ENCODE data around the gene RCAN1. TPM values are rescaled to one million over a fixed set of nuclear protein-coding genes. Genes with fewer than 3 reads are reported as not detected.

RCAN1 gene
- total RNA-seq, 1 donor from 2014 or later = 197 TPM

DNA sequence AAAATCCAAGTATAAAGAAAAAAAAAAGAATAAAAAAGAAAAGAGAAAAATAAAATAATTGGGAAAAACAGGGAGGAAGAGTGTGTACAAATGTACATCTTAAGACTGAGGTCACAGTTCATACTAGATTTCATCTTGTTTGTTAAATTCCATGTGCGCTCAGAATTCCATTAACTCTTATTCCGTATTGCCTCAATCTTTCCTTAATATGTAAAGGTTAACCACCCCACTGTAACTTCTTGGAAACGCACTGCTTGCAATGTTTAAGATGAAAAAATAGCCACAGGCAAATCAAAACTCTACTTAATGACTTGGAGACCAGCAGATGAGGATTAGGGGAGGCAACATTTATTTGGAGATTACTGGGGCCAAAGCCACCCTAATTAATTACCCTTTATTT lies 79.0 kb downstream of the RCAN1 start:
- Histone ChIP-seq H3K36me3 (ENCODE audit: insufficient read depth, low read length) (no peaks in the 10 kb centered on the region), H3K9me3 (ENCODE audit: insufficient read depth, low read depth, low read length) (no peaks in the 10 kb centered on the region), H4K20me1 (ENCODE audit: insufficient read depth, low read length) (no peaks in the 10 kb centered on the region), H3K27me3 (ENCODE audit: insufficient read depth, low read length) (no peaks in the 10 kb centered on the region), H3K9ac (ENCODE audit: low read length) (peak overlapping the region; percentile 21), H2AFZ (ENCODE audit: low read depth, low read length) (no peak overlapping the region), H3K79me2 (ENCODE audit: insufficient read depth, low read length) (no peaks in the 10 kb centered on the region), H3K27ac (ENCODE audit: low read depth, low read length) (peak overlapping the region; percentile 43), H3K4me3 (ENCODE audit: insufficient read depth, low read depth, low read length) (no peak overlapping the region), H3K4me1 (ENCODE audit: insufficient read depth, low read length) (peaks cover 35% of the 10 kb centered on the region), H3K4me2 (ENCODE audit: low read length) (peak overlapping the region; percentile 54)
- no peak for DNase-seq (ENCODE audit: low read depth)
- Mint-ChIP-seq H3K4me1 (ENCODE audit: low read depth, unreplicated experiment) (peaks cover 58% of the 10 kb centered on the region), H3K4me3 (ENCODE audit: unreplicated experiment) (peak overlapping the region; percentile 60), H3K27ac (ENCODE audit: unreplicated experiment) (peak overlapping the region; percentile 71), H3K9me3 (ENCODE audit: unreplicated experiment) (no peaks in the 10 kb centered on the region), H3K27me3 (ENCODE audit: low read depth, unreplicated experiment) (no peaks in the 10 kb centered on the region), H3K36me3 (ENCODE audit: low read depth, unreplicated experiment) (peaks cover 4% of the 10 kb centered on the region)
- FAIRE-seq = no peak
- TF ChIP-seq CTCF (IDR thresholded peaks at IDR 0.05; ENCODE audit: insufficient read depth, low read depth, low read length) = no peak
- no peak for TF ChIP-seq EZH2 (IDR thresholded peaks at IDR 0.05; ENCODE audit: insufficient read depth, low read length)

- H3K9me3 Mint-ChIP-seq (ENCODE audit: unreplicated experiment) = no peaks in the 10 kb centered on the region
- H3K4me1 Mint-ChIP-seq (ENCODE audit: low read depth, unreplicated experiment) = peaks cover 61% of the 10 kb centered on the region
- Histone ChIP-seq H3K4me2 (ENCODE audit: low read length) (peak overlapping the region; percentile 5), H3K36me3 (ENCODE audit: insufficient read depth, low read length) (no peaks in the 10 kb centered on the region), H3K4me3 (ENCODE audit: insufficient read depth, low read depth, low read length) (no peak overlapping the region), H2AFZ (ENCODE audit: low read depth, low read length) (peak overlapping the region; percentile 13), H3K9ac (ENCODE audit: low read length) (no peak overlapping the region), H3K27ac (ENCODE audit: low read depth, low read length) (no peak overlapping the region), H3K79me2 (ENCODE audit: insufficient read depth, low read length) (no peaks in the 10 kb centered on the region), H3K9me3 (ENCODE audit: insufficient read depth, low read depth, low read length) (no peaks in the 10 kb centered on the region), H3K4me1 (ENCODE audit: insufficient read depth, low read length) (peaks cover 43% of the 10 kb centered on the region), H4K20me1 (ENCODE audit: insufficient read depth, low read length) (no peaks in the 10 kb centered on the region), H3K27me3 (ENCODE audit: insufficient read depth, low read length) (no peaks in the 10 kb centered on the region)
- DNase-seq (ENCODE audit: low read depth) (peak; percentile 61), FAIRE-seq (no peak)
- H3K4me3 Mint-ChIP-seq (ENCODE audit: unreplicated experiment) = peak overlapping the region; percentile 28
- H3K36me3 Mint-ChIP-seq (ENCODE audit: low read depth, unreplicated experiment) = peaks cover 4% of the 10 kb centered on the region
- H3K27me3 Mint-ChIP-seq (ENCODE audit: low read depth, unreplicated experiment) = no peaks in the 10 kb centered on the region
- H3K27ac Mint-ChIP-seq (ENCODE audit: unreplicated experiment) = peak overlapping the region; percentile 38
- TF ChIP-seq CTCF (IDR thresholded peaks at IDR 0.05; ENCODE audit: insufficient read depth, low read depth, low read length) (no peak), EZH2 (IDR thresholded peaks at IDR 0.05; ENCODE audit: insufficient read depth, low read length) (no peak)
Observed at GRCh38 chr21:34534522-34534921, 80.4 kb downstream of the RCAN1 start.

DNA sequence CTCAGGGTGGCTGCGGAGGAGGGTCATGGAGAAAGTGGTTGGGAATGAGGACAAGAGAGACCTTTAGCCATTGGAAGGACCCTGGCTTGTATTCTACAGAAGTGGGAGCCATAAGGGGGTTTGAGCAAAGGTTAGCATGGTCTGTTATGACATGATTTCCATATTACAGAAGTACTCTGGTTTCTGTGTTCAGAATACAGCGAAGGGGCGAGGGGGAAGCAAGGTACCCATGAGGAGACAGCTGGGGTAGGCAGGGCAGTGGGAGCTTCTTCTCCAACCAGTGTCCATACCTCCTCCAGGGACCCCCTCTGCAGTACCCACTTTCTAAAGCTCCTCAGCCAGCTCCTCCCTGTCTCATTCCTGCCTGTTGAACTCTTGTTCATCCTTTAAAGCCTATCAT lies 81.0 kb downstream of the RCAN1 start:
- no peak overlapping the region for H2AFZ ChIP-seq (ENCODE audit: low read depth, low read length)
- H3K79me2 ChIP-seq (ENCODE audit: insufficient read depth, low read length) = no peaks in the 10 kb centered on the region
- H3K9me3 Mint-ChIP-seq (ENCODE audit: unreplicated experiment) = no peaks in the 10 kb centered on the region
- H3K36me3 Mint-ChIP-seq (ENCODE audit: low read depth, unreplicated experiment) = peaks cover 4% of the 10 kb centered on the region
- no peaks in the 10 kb centered on the region for H3K36me3 ChIP-seq (ENCODE audit: insufficient read depth, low read length)
- no peaks in the 10 kb centered on the region for H4K20me1 ChIP-seq (ENCODE audit: insufficient read depth, low read length)
- no peak for TF ChIP-seq CTCF (IDR thresholded peaks at IDR 0.05; ENCODE audit: insufficient read depth, low read depth, low read length)
- TF ChIP-seq EZH2 (IDR thresholded peaks at IDR 0.05; ENCODE audit: insufficient read depth, low read length) = no peak
- H3K4me3 Mint-ChIP-seq (ENCODE audit: unreplicated experiment) = no peak overlapping the region
- no peak overlapping the region for H3K27ac ChIP-seq (ENCODE audit: low read depth, low read length)
- H3K9ac ChIP-seq (ENCODE audit: low read length) = no peak overlapping the region
- H3K4me3 ChIP-seq (ENCODE audit: insufficient read depth, low read depth, low read length) = no peak overlapping the region
- no peak for FAIRE-seq
- peak overlapping the region; percentile 38 for H3K27ac Mint-ChIP-seq (ENCODE audit: unreplicated experiment)
- no peaks in the 10 kb centered on the region for H3K9me3 ChIP-seq (ENCODE audit: insufficient read depth, low read depth, low read length)
- peaks cover 43% of the 10 kb centered on the region for H3K4me1 ChIP-seq (ENCODE audit: insufficient read depth, low read length)
- no peaks in the 10 kb centered on the region for H3K27me3 Mint-ChIP-seq (ENCODE audit: low read depth, unreplicated experiment)
- no peak for DNase-seq (ENCODE audit: low read depth)
- H3K27me3 ChIP-seq (ENCODE audit: insufficient read depth, low read length) = no peaks in the 10 kb centered on the region
- no peak overlapping the region for H3K4me2 ChIP-seq (ENCODE audit: low read length)
- H3K4me1 Mint-ChIP-seq (ENCODE audit: low read depth, unreplicated experiment) = peaks cover 66% of the 10 kb centered on the region
